ENCODE measurements around the gene NTN1. TPM values are rescaled to one million over a fixed set of nuclear protein-coding genes. Genes with fewer than 3 reads are reported as not detected.
A peak's percentile ranks its signal among the peaks of the same experiment; 100 is the strongest.

The NTN1 gene
- total RNA-seq, 3 donors from 2014 or later: 2.2 to 3.7 (median 3.3) TPM

GRCh38 chr17:9050801-9051401 is 29.6 kb downstream of the NTN1 start:
- Histone ChIP-seq H3K9me3 (peaks cover 0 to 12% of the 10 kb centered on the region in 2 donors), H3K27ac (peak overlapping the region; percentile 67 to 80), H3K4me3 (peak overlapping the region in 1 of 3 donors; percentile 8), H3K4me1 (no peaks in the 10 kb centered on the region), H3K36me3 (no peaks in the 10 kb centered on the region), H3K27me3 (no peaks in the 10 kb centered on the region)
- TF ChIP-seq POLR2A (IDR thresholded peaks at IDR 0.05) (no peak), CTCF (IDR thresholded peaks at IDR 0.05) (peak in 2 of 3 donors; percentile 30 to 47), POLR2AphosphoS5 (IDR thresholded peaks at IDR 0.05) (peak in 1 of 3 donors; percentile 20)
- intact Hi-C loops (cut with DNase I; ENCODE audit: low total_unique reads): no loop called here
- peak in 1 of 2 donors; percentile 45 for DNase-seq (ENCODE audit: low spot score in 2 of 2)

- DNase-seq (ENCODE audit: low spot score in 2 of 2): no peak
- H3K4me3 ChIP-seq: no peak overlapping the region
- H3K4me1 ChIP-seq: no peaks in the 10 kb centered on the region
- H3K9me3 ChIP-seq: peaks cover 0 to 12% of the 10 kb centered on the region in 2 donors
- H3K36me3 ChIP-seq: no peaks in the 10 kb centered on the region
- TF ChIP-seq POLR2A (IDR thresholded peaks at IDR 0.05): no peak
- intact Hi-C loops (cut with DNase I; ENCODE audit: low total_unique reads): no loop called here
- H3K27me3 ChIP-seq: no peaks in the 10 kb centered on the region
- H3K27ac ChIP-seq: peak overlapping the region; percentile 67 to 80
Measured at GRCh38 chr17:9051561-9051960, 30.3 kb downstream of the NTN1 start.

- H3K27ac ChIP-seq: peak overlapping the region in 1 of 2 donors; percentile 59
- no peak overlapping the region for H3K4me3 ChIP-seq
- intact Hi-C loops (cut with DNase I; ENCODE audit: low total_unique reads): no loop called here
- TF ChIP-seq POLR2AphosphoS5 (IDR thresholded peaks at IDR 0.05): no peak
- no peak for TF ChIP-seq CTCF (IDR thresholded peaks at IDR 0.05)
- TF ChIP-seq POLR2A (IDR thresholded peaks at IDR 0.05): no peak
- H3K9me3 ChIP-seq: peaks cover 0 to 8% of the 10 kb centered on the region in 2 donors
- no peaks in the 10 kb centered on the region for H3K4me1 ChIP-seq
- H3K36me3 ChIP-seq: no peaks in the 10 kb centered on the region
- no peaks in the 10 kb centered on the region for H3K27me3 ChIP-seq
- DNase-seq (ENCODE audit: low spot score in 2 of 2): no peak
Measured at GRCh38 chr17:9052921-9053320, 31.6 kb downstream of the NTN1 start.

- no peak overlapping the region for H3K4me3 ChIP-seq
- no peak overlapping the region for H3K27ac ChIP-seq
- peaks cover 0 to 5% of the 10 kb centered on the region in 2 donors for H3K9me3 ChIP-seq
- DNase-seq (ENCODE audit: low spot score in 2 of 2): no peak
- H3K4me1 ChIP-seq: no peaks in the 10 kb centered on the region
- no peaks in the 10 kb centered on the region for H3K36me3 ChIP-seq
- intact Hi-C loops (cut with DNase I; ENCODE audit: low total_unique reads): no loop called here
- TF ChIP-seq POLR2AphosphoS5 (IDR thresholded peaks at IDR 0.05): no peak
- TF ChIP-seq POLR2A (IDR thresholded peaks at IDR 0.05): no peak
- TF ChIP-seq CTCF (IDR thresholded peaks at IDR 0.05): no peak
- H3K27me3 ChIP-seq: no peaks in the 10 kb centered on the region
Measured at GRCh38 chr17:9053406-9053805, 32.1 kb downstream of the NTN1 start.

- H3K27ac ChIP-seq: peak overlapping the region in 1 of 2 donors; percentile 61
- no peaks in the 10 kb centered on the region for H3K9me3 ChIP-seq
- TF ChIP-seq POLR2AphosphoS5 (IDR thresholded peaks at IDR 0.05) (no peak), CTCF (IDR thresholded peaks at IDR 0.05) (no peak), POLR2A (IDR thresholded peaks at IDR 0.05) (no peak)
- peak overlapping the region in 1 of 3 donors; percentile 5 for H3K4me3 ChIP-seq
- no peaks in the 10 kb centered on the region for H3K27me3 ChIP-seq
- DNase-seq (ENCODE audit: low spot score in 2 of 2): no peak
- H3K4me1 ChIP-seq: no peaks in the 10 kb centered on the region
- intact Hi-C loops (cut with DNase I; ENCODE audit: low total_unique reads): no loop called here
- H3K36me3 ChIP-seq: no peaks in the 10 kb centered on the region
Measured at GRCh38 chr17:9054126-9054975, 33.0 kb downstream of the NTN1 start.

All from breast epithelium (tissue), 4 donors.